Ramos (cell line): ENCODE data around the gene ALOXE3.

Source experiments
- in situ Hi-C: fragments of 300-500 bp; cut with MboI; formaldehyde crosslinking; loops from one replicate; pipeline ENCODE4 v1.14.3; 2022; ENCODE audit warnings: low sequenced_read_pairs; ENCODE audit not compliant: unreplicated experiment

ALOXE3 gene

GRCh38 chr17:8142887-8143580 lies 24.7 kb upstream of the ALOXE3 start:
- in situ Hi-C loops: no loop called here

- in situ Hi-C loops: no loop called here
Measured at GRCh38 chr17:8142158-8142886, 24.0 kb upstream of the ALOXE3 start.

- in situ Hi-C loops: no loop called here
Measured at GRCh38 chr17:8141741-8142140, 23.4 kb upstream of the ALOXE3 start.

GRCh38 chr17:8141045-8141444 lies 22.7 kb upstream of the ALOXE3 start:
- in situ Hi-C loops: no loop called here

GRCh38 chr17:8140065-8141029 lies 22.0 kb upstream of the ALOXE3 start:
- in situ Hi-C loops: no loop called here

GRCh38 chr17:8138672-8139371 lies 20.5 kb upstream of the ALOXE3 start:
- in situ Hi-C loops: no loop called here

- in situ Hi-C loops: no loop called here
Measured at GRCh38 chr17:8138374-8138671, 20.0 kb upstream of the ALOXE3 start.

GRCh38 chr17:8137645-8138373 lies 19.5 kb upstream of the ALOXE3 start:
- in situ Hi-C loops: no loop called here

GRCh38 chr17:8133941-8134340 lies 15.6 kb upstream of the ALOXE3 start:
- in situ Hi-C loops: no loop called here

GRCh38 chr17:8133399-8133798 lies 15.1 kb upstream of the ALOXE3 start:
- in situ Hi-C loops: no loop called here

GRCh38 chr17:8131844-8132441 lies 13.6 kb upstream of the ALOXE3 start:
- in situ Hi-C loops: no loop called here

- in situ Hi-C loops: loop anchor here (5.0 kb wide), 1 partner anchor 59 kb away; no protein-coding TSS in a partner anchor
Measured at GRCh38 chr17:8128125-8128784, 9.9 kb upstream of the ALOXE3 start.

GRCh38 chr17:8126491-8127066 lies 8.3 kb upstream of the ALOXE3 start:
- in situ Hi-C loops: loop anchor here (5.0 kb wide), 1 partner anchor 61 kb away; no protein-coding TSS in a partner anchor

GRCh38 chr17:8125947-8126490 lies 7.7 kb upstream of the ALOXE3 start:
- in situ Hi-C loops: loop anchor here (5.0 kb wide), 1 partner anchor 61 kb away; no protein-coding TSS in a partner anchor

- in situ Hi-C loops: loop anchor here (5.0 kb wide), 1 partner anchor 62 kb away; no protein-coding TSS in a partner anchor
Measured at GRCh38 chr17:8125154-8125946, 7.0 kb upstream of the ALOXE3 start.

GRCh38 chr17:8124350-8125153 lies 6.2 kb upstream of the ALOXE3 start:
- in situ Hi-C loops: loop anchor here (5.0 kb wide), 1 partner anchor 63 kb away; no protein-coding TSS in a partner anchor
